ENCODE data around the gene ST3GAL3. TPM values are rescaled to one million over a fixed set of nuclear protein-coding genes. Genes with fewer than 3 reads are reported as not detected.

ST3GAL3 gene
- total and polyA plus RNA-seq, 2 of the 13 experiments (the other 11 are each of a cell fraction or from before 2014, with no cell fraction given), result 5.1 to 8.1 TPM

GRCh38 chr1:43979528-43980254 is 272.4 kb downstream of the ST3GAL3 start (continued):
- TF ChIP-seq GABPA (IDR thresholded peaks at IDR 0.05; ENCODE audit: low read depth, low read length) (no peak), GABPA (CRISPR knock-in tag; IDR thresholded peaks at IDR 0.05; ENCODE audit: low read depth) (no peak), TCF12 (IDR thresholded peaks at IDR 0.05) (no peak), TCF12 (CRISPR knock-in tag; IDR thresholded peaks at IDR 0.05) (0 out of 2 replicates have a peak, but pooled peaks have one; percentile 73), AGO1 (IDR thresholded peaks at IDR 0.05; ENCODE audit: low read depth, low read length, poor library complexity, severe bottlenecking) (no peak), RARA (CRISPR knock-in tag; IDR thresholded peaks at IDR 0.05) (peak; percentile 49; the same call in 1 of the 2 replicates), CREBL2 (CRISPR knock-in tag; IDR thresholded peaks at IDR 0.05; ENCODE audit: borderline replicate concordance) (no peak), KLF15 (CRISPR knock-in tag; IDR thresholded peaks at IDR 0.05; ENCODE audit: borderline replicate concordance) (no peak), ARID3A (IDR thresholded peaks at IDR 0.05; ENCODE audit: low read depth, low read length) (no peak), ZNF557 (CRISPR knock-in tag; IDR thresholded peaks at IDR 0.05) (no peak), SP140L (CRISPR knock-in tag; IDR thresholded peaks at IDR 0.05; ENCODE audit: borderline replicate concordance) (no peak), POLR2G (IDR thresholded peaks at IDR 0.05; ENCODE audit: low read depth, low read length) (no peak; the same call in 1 of the 2 replicates), KIAA2018 (CRISPR knock-in tag; IDR thresholded peaks at IDR 0.05; ENCODE audit: borderline replicate concordance) (no peak), RFX1 (IDR thresholded peaks at IDR 0.05) (no peak), THAP11 (CRISPR knock-in tag; IDR thresholded peaks at IDR 0.05) (peak; percentile 71), ZNF777 (CRISPR knock-in tag; IDR thresholded peaks at IDR 0.05) (no peak), MTA3 (CRISPR knock-in tag; IDR thresholded peaks at IDR 0.05) (no peak), ZNF790 (CRISPR knock-in tag; IDR thresholded peaks at IDR 0.05; ENCODE audit: borderline replicate concordance) (no peak), GZF1 (CRISPR knock-in tag; IDR thresholded peaks at IDR 0.05) (no peak), HNRNPK (IDR thresholded peaks at IDR 0.05; ENCODE audit: low read depth, low read length, poor library complexity, severe bottlenecking) (peak; percentile 28), PCBP1 (IDR thresholded peaks at IDR 0.05; ENCODE audit: borderline replicate concordance, low read depth, low read length) (no peak)

Measured in HepG2 (cell line).